Neuron (in vitro differentiated cells): ENCODE measurements around the gene DPP4.
"Not testable (repeated sequence)": the region's sequence is repeated elsewhere in the genome, so short reads cannot be mapped to it uniquely, and the experiment has no call there.

ENCODE experiments used
- H2AFZ ChIP-seq: one replicate; pipeline ENCODE4 v1.6.1; 2013; ENCODE audit warnings: low read depth, mild to moderate bottlenecking, inconsistent platforms, low read length, moderate library complexity
- H3K27me3 ChIP-seq: one replicate; pipeline ENCODE4 v1.6.1; 2013; ENCODE audit warnings: low read length; ENCODE audit not compliant: insufficient read depth
- H3K36me3 ChIP-seq: one replicate; pipeline ENCODE4 v1.6.1; 2013; ENCODE audit warnings: low read length; ENCODE audit not compliant: insufficient read depth
- H3K4me1 ChIP-seq: one replicate; pipeline ENCODE4 v1.6.1; 2013; ENCODE audit warnings: low read length; ENCODE audit not compliant: insufficient read depth
- H3K4me3 ChIP-seq: 2 replicates; pipeline ENCODE4 v1.5.1; 2013; ENCODE audit warnings: mild to moderate bottlenecking, low read length, moderate library complexity
- H3K9me3 ChIP-seq: one replicate; pipeline ENCODE4 v1.6.1; 2013; ENCODE audit warnings: low read length

The DPP4 gene

GRCh38 chr2:162061021-162061420 lies 13.0 kb downstream of the DPP4 start:
- H3K4me3 ChIP-seq = no peak overlapping the region
- no peaks in the 10 kb centered on the region for H3K27me3 ChIP-seq
- H3K9me3 ChIP-seq = no peaks in the 10 kb centered on the region
- no peaks in the 10 kb centered on the region for H3K36me3 ChIP-seq
- H3K4me1 ChIP-seq = no peaks in the 10 kb centered on the region
- no peak overlapping the region for H2AFZ ChIP-seq

GRCh38 chr2:162060532-162060931 lies 13.5 kb downstream of the DPP4 start:
- Histone ChIP-seq H2AFZ (no peak overlapping the region), H3K9me3 (no peaks in the 10 kb centered on the region), H3K27me3 (no peaks in the 10 kb centered on the region), H3K4me3 (no peak overlapping the region), H3K4me1 (no peaks in the 10 kb centered on the region), H3K36me3 (no peaks in the 10 kb centered on the region)

GRCh38 chr2:162058973-162059668 lies 14.9 kb downstream of the DPP4 start:
- Histone ChIP-seq H3K36me3 (no peaks in the 10 kb centered on the region), H3K4me1 (no peaks in the 10 kb centered on the region), H3K27me3 (no peaks in the 10 kb centered on the region), H3K9me3 (no peaks in the 10 kb centered on the region), H2AFZ (no peak overlapping the region), H3K4me3 (no peak overlapping the region)

GRCh38 chr2:162057426-162057825 lies 16.6 kb downstream of the DPP4 start:
- H3K4me1 ChIP-seq = no peaks in the 10 kb centered on the region
- H2AFZ ChIP-seq = no peak overlapping the region
- H3K27me3 ChIP-seq = no peaks in the 10 kb centered on the region
- no peak overlapping the region for H3K4me3 ChIP-seq
- no peaks in the 10 kb centered on the region for H3K36me3 ChIP-seq
- no peaks in the 10 kb centered on the region for H3K9me3 ChIP-seq

GRCh38 chr2:162056796-162057399 lies 17.1 kb downstream of the DPP4 start:
- Histone ChIP-seq H3K4me1 (no peaks in the 10 kb centered on the region), H2AFZ (no peak overlapping the region), H3K27me3 (no peaks in the 10 kb centered on the region), H3K36me3 (no peaks in the 10 kb centered on the region), H3K9me3 (no peaks in the 10 kb centered on the region), H3K4me3 (no peak overlapping the region)

GRCh38 chr2:162053808-162054155 lies 20.2 kb downstream of the DPP4 start:
- Histone ChIP-seq H2AFZ (no peak overlapping the region), H3K36me3 (no peaks in the 10 kb centered on the region), H3K4me3 (no peak overlapping the region), H3K4me1 (no peaks in the 10 kb centered on the region), H3K9me3 (no peaks in the 10 kb centered on the region), H3K27me3 (no peaks in the 10 kb centered on the region)

- no peaks in the 10 kb centered on the region for H3K27me3 ChIP-seq
- H3K4me3 ChIP-seq = no peak overlapping the region
- no peaks in the 10 kb centered on the region for H3K36me3 ChIP-seq
- H3K9me3 ChIP-seq = no peaks in the 10 kb centered on the region
- H2AFZ ChIP-seq = no peak overlapping the region
- no peaks in the 10 kb centered on the region for H3K4me1 ChIP-seq
Observed at GRCh38 chr2:162053066-162053807, 20.8 kb downstream of the DPP4 start.

- no peaks in the 10 kb centered on the region for H3K36me3 ChIP-seq
- no peak overlapping the region for H2AFZ ChIP-seq
- no peaks in the 10 kb centered on the region for H3K27me3 ChIP-seq
- no peaks in the 10 kb centered on the region for H3K4me1 ChIP-seq
- H3K4me3 ChIP-seq = no peak overlapping the region
- H3K9me3 ChIP-seq = no peaks in the 10 kb centered on the region
Observed at GRCh38 chr2:162050513-162050961, 23.5 kb downstream of the DPP4 start.

- H3K36me3 ChIP-seq, H3K4me3 ChIP-seq, H3K4me1 ChIP-seq, H3K27me3 ChIP-seq, H2AFZ ChIP-seq, H3K9me3 ChIP-seq: not testable (repeated sequence)
Observed at GRCh38 chr2:162049089-162049488, 24.9 kb downstream of the DPP4 start.

- H3K27me3 ChIP-seq = no peaks in the 10 kb centered on the region
- no peak overlapping the region for H3K4me3 ChIP-seq
- H3K36me3 ChIP-seq = no peaks in the 10 kb centered on the region
- no peak overlapping the region for H2AFZ ChIP-seq
- H3K9me3 ChIP-seq = no peaks in the 10 kb centered on the region
- no peaks in the 10 kb centered on the region for H3K4me1 ChIP-seq
Observed at GRCh38 chr2:162044586-162044985, 29.4 kb downstream of the DPP4 start.

- Histone ChIP-seq H2AFZ (no peak overlapping the region), H3K9me3 (no peaks in the 10 kb centered on the region), H3K4me3 (no peak overlapping the region), H3K4me1 (peaks cover 5% of the 10 kb centered on the region), H3K36me3 (no peaks in the 10 kb centered on the region), H3K27me3 (no peaks in the 10 kb centered on the region)
Observed at GRCh38 chr2:162043132-162043531, 30.9 kb downstream of the DPP4 start.

- H3K36me3 ChIP-seq = no peaks in the 10 kb centered on the region
- peaks cover 21% of the 10 kb centered on the region for H3K4me1 ChIP-seq
- H3K9me3 ChIP-seq = no peaks in the 10 kb centered on the region
- no peak overlapping the region for H3K4me3 ChIP-seq
- no peaks in the 10 kb centered on the region for H3K27me3 ChIP-seq
- H2AFZ ChIP-seq = no peak overlapping the region
Observed at GRCh38 chr2:162041485-162041884, 32.5 kb downstream of the DPP4 start.

GRCh38 chr2:162038725-162039124 lies 35.3 kb downstream of the DPP4 start:
- Histone ChIP-seq H3K4me1 (peaks cover 21% of the 10 kb centered on the region), H2AFZ (no peak overlapping the region), H3K9me3 (no peaks in the 10 kb centered on the region), H3K27me3 (no peaks in the 10 kb centered on the region), H3K36me3 (no peaks in the 10 kb centered on the region), H3K4me3 (no peak overlapping the region)
